Adrenal gland (tissue), 12 donors: ENCODE results near the gene RGS2. TPM values are rescaled to one million over a fixed set of nuclear protein-coding genes. Genes with fewer than 3 reads are reported as not detected.
A peak's percentile ranks its signal among the peaks of the same experiment; 100 is the strongest.

ENCODE experiments used
- DNase-seq, 7 donors: peaks; one replicate each; pipeline ENCODE4 v3.0.0-alpha.2; 2019 to 2020
- H3K27ac ChIP-seq, 5 donors: fragments of 200-600 bp; sonication (generic) in 4 of 5; 1 replicate in 3 of 5; 2 replicates in 2 of 5; pipeline versions ENCODE4 v1.5.1 to v1.8.0; 2016 to 2020; ENCODE audit warnings: mild to moderate bottlenecking in 1 of 5
- H3K27me3 ChIP-seq: fragments of 200-600 bp; 2 replicates; pipeline ENCODE4 v1.8.0; 2021
- H3K36me3 ChIP-seq, 2 donors: fragments of 200-600 bp; replicated peaks in 1 of 2; 1 replicate in 1 of 2; 2 replicates in 1 of 2; pipeline versions ENCODE4 v1.5.1 to v1.8.0; 2018 to 2022
- H3K4me1 ChIP-seq, 2 donors: fragments of 200-600 bp; replicated peaks in 1 of 2; 1 replicate in 1 of 2; 2 replicates in 1 of 2; pipeline versions ENCODE4 v1.5.1 to v1.8.0; 2018 to 2021
- H3K4me3 ChIP-seq, 4 donors: fragments of 200-600 bp; sonication (generic) in 3 of 4; one replicate each; pipeline ENCODE4 v1.5.1; 2016 to 2018
- H3K9me3 ChIP-seq, 3 donors: fragments of 200-600 bp; sonication (generic) in 1 of 3; replicated peaks in 1 of 3; 1 replicate in 2 of 3; 2 replicates in 1 of 3; pipeline versions ENCODE4 v1.5.1 to v1.8.0; 2016 to 2021
- POLR2A ChIP-seq, 2 donors: fragments of 450-650 bp; IDR thresholded peaks; one replicate each; pipeline ENCODE4 v1.6.1; 2017; ENCODE audit warnings: antibody characterized with exemption in 2 of 2, mild to moderate bottlenecking in 2 of 2, moderate library complexity in 1 of 2
- WGBS, 4 donors: extraction: QIAGEN DNeasy Blood & Tissue Kit in 2 of 4; methylation state at CpG; one replicate each; pipeline versions ENCODE4 v1.1.5 to v1.1.7; 2013 to 2017; 5-methylcytosine and 5-hydroxymethylcytosine counted together
- intact Hi-C, 2 donors: fragments of 100-400 bp; cut with DNase I; formaldehyde crosslinking; loops; one replicate each; pipeline versions ENCODE4 v1.14.1 to v1.15.0; 2022 to 2023
- polyA plus RNA-seq, 3 donors: library from polyadenylated mRNA; stranded (reverse); fragments of 200-250 nt in 2 of 3; fragments of 350-450 nt in 1 of 3; fragmentation: Illumina TruSeq in 1 of 3; extraction: RNeasy Lipid Tissue Mini Kit (QIAGEN cat#74804) in 1 of 3; gene quantifications; one replicate each; pipeline ENCODE4 v1.2.3, GENCODE V29; 2013 to 2014
- total RNA-seq, 9 donors: library from RNA; depleted of rRNA in 4 of 9; stranded (reverse); fragments of >200 nt in 4 of 9; fragments of 120-200 nt in 1 of 9; fragmentation: NEBNext Ultra II Directional in 1 of 9; extraction: Animal tissue kit (Norgen Biotek cat#: 25700) in 1 of 9; gene quantifications; one replicate each; pipeline versions ENCODE4 v1.1.0 to v1.2.4, GENCODE V29; 2013 to 2023
- TF ChIP-seq, protein P1 (sequence below), 6 experiments: fragments of 450-650 bp in 4 of 6; fragments of 200-600 bp in 2 of 6; sonication (generic) in 1 of 6; IDR thresholded peaks; 1 replicate in 5 of 6; 2 replicates in 1 of 6; pipeline versions ENCODE4 v1.5.1 to v1.8.0; 2016 to 2021; ENCODE audit warnings: antibody characterized with exemption in 6 of 6, mild to moderate bottlenecking in 2 of 6, moderate library complexity in 1 of 6
- donor health status: healthy with polysubstance abuse.
- donor health status: Bipolar disorder and iron deficiency.
- donor health status: DM: yes; HTN: yes; CAD: no.
- donor health status: DM: no; HTN: no; CAD: no.
- donor health status: DM: no; HTN: no; CAD: no.
- donor health status: DM: yes; HTN: yes; CAD: no.

The RGS2 gene
- total and polyA plus RNA-seq, 12 donors, result 96.9 to 476 (median 162) TPM

- H3K4me1 ChIP-seq, result peaks cover 9 to 35% of the 10 kb centered on the region in 2 donors
- TF ChIP-seq POLR2A (IDR thresholded peaks at IDR 0.05), result no peak
- TF ChIP-seq, protein P1, sequence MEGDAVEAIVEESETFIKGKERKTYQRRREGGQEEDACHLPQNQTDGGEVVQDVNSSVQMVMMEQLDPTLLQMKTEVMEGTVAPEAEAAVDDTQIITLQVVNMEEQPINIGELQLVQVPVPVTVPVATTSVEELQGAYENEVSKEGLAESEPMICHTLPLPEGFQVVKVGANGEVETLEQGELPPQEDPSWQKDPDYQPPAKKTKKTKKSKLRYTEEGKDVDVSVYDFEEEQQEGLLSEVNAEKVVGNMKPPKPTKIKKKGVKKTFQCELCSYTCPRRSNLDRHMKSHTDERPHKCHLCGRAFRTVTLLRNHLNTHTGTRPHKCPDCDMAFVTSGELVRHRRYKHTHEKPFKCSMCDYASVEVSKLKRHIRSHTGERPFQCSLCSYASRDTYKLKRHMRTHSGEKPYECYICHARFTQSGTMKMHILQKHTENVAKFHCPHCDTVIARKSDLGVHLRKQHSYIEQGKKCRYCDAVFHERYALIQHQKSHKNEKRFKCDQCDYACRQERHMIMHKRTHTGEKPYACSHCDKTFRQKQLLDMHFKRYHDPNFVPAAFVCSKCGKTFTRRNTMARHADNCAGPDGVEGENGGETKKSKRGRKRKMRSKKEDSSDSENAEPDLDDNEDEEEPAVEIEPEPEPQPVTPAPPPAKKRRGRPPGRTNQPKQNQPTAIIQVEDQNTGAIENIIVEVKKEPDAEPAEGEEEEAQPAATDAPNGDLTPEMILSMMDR (IDR thresholded peaks at IDR 0.05), result peak in 1 of 6 experiments; percentile 2
- no peaks in the 10 kb centered on the region for H3K27me3 ChIP-seq
- peak overlapping the region; percentile 17 to 95 (median 69) for H3K4me3 ChIP-seq
- H3K9me3 ChIP-seq, result no peaks in the 10 kb centered on the region
- WGBS, 4 donors, result 9 to 16% (median 11%) methylated on average over 25 of the region's 25 CpGs
- H3K36me3 ChIP-seq, result peaks cover 0 to 19% of the 10 kb centered on the region in 2 donors
- peak in 6 of 7 donors; percentile 44 to 81 (median 68) for DNase-seq
- H3K27ac ChIP-seq, result peak overlapping the region; percentile 81 to 97 (median 91)
- intact Hi-C loops, result loop anchor here (10.0 kb wide), 3 partner anchors 205 to 335 kb away; no protein-coding TSS in a partner anchor
Measured at GRCh38 chr1:192809307-192810252, 741 bp downstream of the RGS2 start.

DNA sequence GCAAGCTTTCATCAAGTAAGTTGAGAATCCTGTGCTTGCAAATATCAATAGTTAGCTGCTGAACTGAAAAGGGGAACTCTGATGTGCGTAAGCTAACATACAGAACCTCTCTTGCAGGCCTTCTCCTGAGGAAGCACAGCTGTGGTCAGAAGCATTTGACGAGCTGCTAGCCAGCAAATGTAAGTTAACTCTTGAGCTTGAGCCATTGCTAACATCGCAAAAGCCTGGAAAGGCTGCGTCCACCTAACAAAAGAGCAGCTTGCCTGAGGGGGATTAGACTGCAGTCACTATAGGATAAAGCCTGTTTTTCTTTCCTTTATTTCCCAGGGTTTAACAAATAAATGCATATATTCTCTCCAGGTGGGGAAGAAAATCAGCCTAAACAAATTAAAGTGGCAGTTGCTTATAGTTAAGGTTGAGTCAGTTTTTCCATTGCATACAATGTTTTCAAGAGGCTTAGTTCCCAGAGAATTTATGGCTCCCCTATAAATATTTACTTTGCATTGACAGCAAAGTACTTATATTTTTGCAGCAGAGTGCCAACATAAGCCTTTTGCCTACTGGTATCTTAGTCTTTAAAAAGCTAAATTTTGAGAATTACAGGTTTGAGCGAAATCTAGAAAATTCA is 1.5 kb downstream of the RGS2 start:
- no peaks in the 10 kb centered on the region for H3K9me3 ChIP-seq
- H3K4me1 ChIP-seq, result peaks cover 9 to 35% of the 10 kb centered on the region in 2 donors
- H3K4me3 ChIP-seq, result peak overlapping the region in 2 of 4 donors; percentile 67 to 71
- peak in 1 of 2 donors; percentile 28 for TF ChIP-seq POLR2A (IDR thresholded peaks at IDR 0.05)
- TF ChIP-seq, protein P1 (IDR thresholded peaks at IDR 0.05), result no peak
- H3K27ac ChIP-seq, result peak overlapping the region; percentile 51 to 97 (median 91)
- no peaks in the 10 kb centered on the region for H3K27me3 ChIP-seq
- peak; percentile 37 to 70 (median 43) for DNase-seq
- WGBS, 4 donors, result 34 to 41% (median 36%) methylated on average over 5 of the region's 5 CpGs
- intact Hi-C loops, result loop anchor here in 1 of 2 donors (10.0 kb wide), 1 partner anchor 204 kb away; no protein-coding TSS in a partner anchor
- peaks cover 0 to 19% of the 10 kb centered on the region in 2 donors for H3K36me3 ChIP-seq

- TF ChIP-seq POLR2A (IDR thresholded peaks at IDR 0.05), result no peak
- TF ChIP-seq, protein P1 (IDR thresholded peaks at IDR 0.05), result no peak
- intact Hi-C loops, result loop anchor here in 1 of 2 donors (10.0 kb wide), 1 partner anchor 204 kb away; no protein-coding TSS in a partner anchor
Measured at GRCh38 chr1:192811006-192811405, 2.2 kb downstream of the RGS2 start.

More at GRCh38 chr1:192811006-192811405, 2.2 kb downstream of the RGS2 start:
- Histone ChIP-seq H3K27ac (peak overlapping the region in 4 of 5 donors; percentile 51 to 97 (median 92)), H3K9me3 (no peaks in the 10 kb centered on the region), H3K27me3 (no peaks in the 10 kb centered on the region), H3K4me1 (peaks cover 9 to 35% of the 10 kb centered on the region in 2 donors), H3K4me3 (peak overlapping the region in 1 of 4 donors; percentile 71), H3K36me3 (peaks cover 0 to 19% of the 10 kb centered on the region in 2 donors)
- WGBS, 4 donors, result 32 to 55% (median 42%) methylated on average over 3 of the region's 3 CpGs
- no peak for DNase-seq
